H1 (cell line): ENCODE measurements around the gene LYL1. TPM values are rescaled to one million over a fixed set of nuclear protein-coding genes. Genes with fewer than 3 reads are reported as not detected.

ENCODE experiments used
- EGR1 ChIP-seq: IDR thresholded peaks from 2 replicates; pipeline ENCODE4 v1.6.1; 2011; ENCODE audit warnings: low read depth, low read length, borderline replicate concordance
- EP300 ChIP-seq, 2 experiments: IDR thresholded peaks; 1 replicate in 1 of 2; 2 replicates in 1 of 2; pipeline ENCODE4 v1.6.1; 2011 to 2012; ENCODE audit warnings: low read depth in 2 of 2, low read length in 2 of 2, mild to moderate bottlenecking in 2 of 2, borderline replicate concordance in 1 of 2, inconsistent platforms in 1 of 2, moderate library complexity in 1 of 2
- EZH2 ChIP-seq: fragments of 200-600 bp; sonication (generic); IDR thresholded peaks from 2 replicates; pipeline ENCODE4 v1.7.1; 2012; ENCODE audit warnings: low read depth, mild to moderate bottlenecking, moderate library complexity, low read length, inconsistent platforms; ENCODE audit not compliant: severe bottlenecking
- FOSL1 ChIP-seq: IDR thresholded peaks from 2 replicates; pipeline ENCODE4 v1.6.1; 2011; ENCODE audit warnings: mild to moderate bottlenecking, low read depth, low read length, moderate library complexity; ENCODE audit not compliant: insufficient read depth
- GABPA ChIP-seq: IDR thresholded peaks from 2 replicates; pipeline ENCODE4 v1.6.1; 2011; ENCODE audit warnings: mild to moderate bottlenecking, low read length, moderate library complexity, borderline replicate concordance; ENCODE audit not compliant: insufficient read depth
- GTF2F1 ChIP-seq: IDR thresholded peaks from 2 replicates; pipeline ENCODE4 v1.6.1; 2012; ENCODE audit warnings: low read depth, low read length, improper control_type of control experiment, borderline replicate concordance
- HDAC2 ChIP-seq, 2 experiments: fragments of 300-600 bp in 1 of 2; sonication (generic) in 1 of 2; IDR thresholded peaks; 2 replicates each; pipeline ENCODE4 v1.6.1; 2011 to 2012; ENCODE audit warnings: low read depth in 2 of 2, low read length in 2 of 2, mild to moderate bottlenecking in 2 of 2, moderate library complexity in 2 of 2, borderline replicate concordance in 1 of 2, inconsistent platforms in 1 of 2
- HDAC6 ChIP-seq: IDR thresholded peaks from one replicate; pipeline ENCODE4 v1.7.1; 2012; ENCODE audit warnings: low read depth, mild to moderate bottlenecking, inconsistent platforms, low read length, moderate library complexity
- KDM1A ChIP-seq: fragments of 200-600, 300-600 bp; sonication (generic); IDR thresholded peaks from 2 replicates; pipeline ENCODE4 v1.7.1; 2016; ENCODE audit warnings: mild to moderate bottlenecking, low read length, borderline replicate concordance
- KDM5A ChIP-seq: fragments of 200-600 bp; IDR thresholded peaks from 2 replicates; pipeline ENCODE4 v1.7.1; 2012; ENCODE audit warnings: mild to moderate bottlenecking, low read length, inconsistent platforms, mixed read lengths
- POLR2AphosphoS5 ChIP-seq: IDR thresholded peaks from 2 replicates; pipeline ENCODE4 v1.6.1; 2011; ENCODE audit warnings: low read depth, low read length
- RAD21 ChIP-seq, 2 experiments: IDR thresholded peaks in 1 of 2; conservative IDR thresholded peaks in 1 of 2; 2 replicates each; pipeline ENCODE4 v1.6.1; 2011; ENCODE audit warnings: low read depth in 2 of 2, low read length in 2 of 2, improper control_type of control experiment in 1 of 2, inconsistent platforms in 1 of 2, mild to moderate bottlenecking in 1 of 2, moderate library complexity in 1 of 2
- RBBP5 ChIP-seq: IDR thresholded peaks from 2 replicates; pipeline ENCODE4 v1.7.1; 2012; ENCODE audit warnings: low read depth, mild to moderate bottlenecking, inconsistent platforms, low read length, moderate library complexity, borderline replicate concordance
- SIRT6 ChIP-seq: IDR thresholded peaks from one replicate; pipeline ENCODE4 v1.7.1; 2012; ENCODE audit warnings: low read length, inconsistent platforms
- SRF ChIP-seq: IDR thresholded peaks from 2 replicates; pipeline ENCODE4 v1.6.1; 2011; ENCODE audit warnings: mild to moderate bottlenecking, low read depth, low read length, moderate library complexity
- TAF1 ChIP-seq: IDR thresholded peaks from 2 replicates; pipeline ENCODE4 v1.6.1; 2011; ENCODE audit warnings: mild to moderate bottlenecking, low read depth, low read length
- TBP ChIP-seq: IDR thresholded peaks from 2 replicates; pipeline ENCODE4 v1.6.1; 2011; ENCODE audit warnings: low read depth, low read length, improper control_type of control experiment
- polyA plus RNA-seq, 7 experiments: library from polyadenylated mRNA; depleted of rRNA in 3 of 7; stranded (reverse) in 5 of 7; unstranded in 2 of 7; fragments of >200 nt in 5 of 7; fragments of 200-250 nt in 2 of 7; gene quantifications; 1 replicate in 5 of 7; 2 replicates in 1 of 7; 4 replicates in 1 of 7; pipeline versions ENCODE4 v1.2.1 to v1.2.3, GENCODE V29; 2011 to 2013; ENCODE audit warnings: missing spikeins in 2 of 7, mixed read lengths in 2 of 7
- total RNA-seq: library from RNA; stranded (reverse); fragmentation: NEBNext Ultra II Directional; extraction: Animal tissue kit (Norgen Biotek cat#: 25700); gene quantifications from 2 replicates; pipeline ENCODE4 v1.2.1, GENCODE V29; 2021
- TF ChIP-seq, protein P1 (sequence below): IDR thresholded peaks from 2 replicates; pipeline ENCODE4 v1.6.1; 2012; ENCODE audit warnings: inconsistent platforms

The LYL1 gene
- total and polyA plus RNA-seq, 2 of the 8 experiments (the other 6 are each of a cell fraction or from before 2014, with no cell fraction given), result 0.58 to 0.76 TPM

DNA sequence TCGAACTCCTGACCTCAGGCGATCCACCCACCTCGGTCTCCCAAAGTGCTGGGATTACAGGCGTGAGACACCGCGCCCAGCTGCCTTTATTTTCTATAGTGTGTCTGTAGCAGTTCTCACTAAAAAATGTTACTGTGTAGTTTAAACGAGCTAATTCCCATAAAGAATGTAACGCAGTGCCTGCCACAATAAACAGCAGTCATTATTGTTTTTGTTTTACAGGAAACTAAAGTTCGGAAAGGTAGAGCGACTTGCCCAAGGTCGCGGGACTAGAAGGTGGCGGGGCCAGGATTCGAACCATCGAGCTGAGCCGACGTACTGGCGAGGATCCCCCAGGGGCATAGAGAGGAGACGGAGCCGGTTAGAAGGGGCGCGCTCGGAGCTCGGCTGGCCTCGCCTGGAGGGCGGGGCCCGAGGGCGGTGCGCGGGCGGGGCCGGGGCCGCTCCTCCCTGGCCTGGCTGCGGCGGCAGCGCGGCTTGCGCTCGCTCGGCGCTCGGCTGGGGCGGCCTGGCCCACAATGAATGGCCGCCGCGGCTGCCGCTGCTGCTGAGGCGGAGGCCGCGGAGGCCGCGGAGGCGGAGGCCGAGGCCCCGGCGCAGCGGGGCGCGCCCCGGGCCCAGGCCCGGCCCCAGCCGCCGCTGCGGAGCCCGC is 15.2 kb upstream of the LYL1 start, which contains the start of gene NACC1 (continued):
- TF ChIP-seq FOSL1 (no peak), TAF1 (peak; percentile 92), EGR1 (peak; percentile 39; the same call in 1 of the 2 replicates), EP300 (IDR thresholded peaks at IDR 0.05; ENCODE audit: borderline replicate concordance in 1 of 2, low read depth in 2 of 2, low read length in 2 of 2) (peak in 1 of 2 experiments; percentile 13; a peak in 1 of 3 replicates), GABPA (no peak), SIRT6 (no peak), SRF (peak; percentile 90), KDM5A (no peak), KDM1A (peak; percentile 69; the same call in 1 of the 2 replicates), HDAC2 (IDR thresholded peaks at IDR 0.05; ENCODE audit: borderline replicate concordance in 1 of 2, low read depth in 2 of 2, low read length in 2 of 2) (no peak), RAD21 (IDR thresholded peaks at IDR 0.05 in 1 of 2, conservative IDR thresholded peaks at IDR 0.05 in 1 of 2; ENCODE audit: low read depth in 2 of 2, low read length in 2 of 2) (no peak), EZH2 (no peak), TBP (peak; percentile 11; the same call in 1 of the 2 replicates), POLR2AphosphoS5 (peak; percentile 53; the same call in 1 of the 2 replicates), RBBP5 (0 out of 2 replicates have a peak, but pooled peaks have one; percentile 33), GTF2F1 (peak; percentile 12; the same call in 1 of the 2 replicates), HDAC6 (no peak)
- TF ChIP-seq, protein P1, sequence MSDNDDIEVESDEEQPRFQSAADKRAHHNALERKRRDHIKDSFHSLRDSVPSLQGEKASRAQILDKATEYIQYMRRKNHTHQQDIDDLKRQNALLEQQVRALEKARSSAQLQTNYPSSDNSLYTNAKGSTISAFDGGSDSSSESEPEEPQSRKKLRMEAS, result no peak; the same call in 1 of the 2 replicates
